Measurements from ENCODE around the gene ADAMTS4. TPM values are rescaled to one million over a fixed set of nuclear protein-coding genes. Genes with fewer than 3 reads are reported as not detected.

The ADAMTS4 gene
- total and polyA plus RNA-seq, 9 of the 15 experiments (the other 6 are each of a cell fraction or from before 2014, with no cell fraction given) = 0.07 to 3.7 (median 0.41) TPM

- TF ChIP-seq HDAC2 (IDR thresholded peaks at IDR 0.05) = peak; percentile 90
- TF ChIP-seq HSF4 (CRISPR knock-in tag; IDR thresholded peaks at IDR 0.05; ENCODE audit: borderline replicate concordance) = no peak
- peak; percentile 78 for TF ChIP-seq FOSL1 (tag; conservative IDR thresholded peaks at IDR 0.05)
- no peak for TF ChIP-seq IRF1 (CRISPR knock-in tag; IDR thresholded peaks at IDR 0.05; ENCODE audit: borderline replicate concordance)
- 0 out of 2 replicates have a peak, but pooled peaks have one; percentile 60 for TF ChIP-seq ZNF431 (CRISPR knock-in tag; IDR thresholded peaks at IDR 0.05)
- TF ChIP-seq JUND (IDR thresholded peaks at IDR 0.05; ENCODE audit: borderline replicate concordance, low read depth, low read length) = peak; percentile 49; the same call in 1 of the 2 replicates
- no peak; the same call in 2 of the 3 replicates for TF ChIP-seq JUND (tag; IDR thresholded peaks at IDR 0.05; ENCODE audit: borderline replicate concordance, low read depth, low read length)
- peak; percentile 13; the same call in 1 of the 2 replicates for TF ChIP-seq ZNF644 (tag; IDR thresholded peaks at IDR 0.05; ENCODE audit: low read depth)
- TF ChIP-seq TAF9B (IDR thresholded peaks at IDR 0.05; ENCODE audit: partially characterized antibody) = peak; percentile 93
- TF ChIP-seq ZNF134 (CRISPR knock-in tag; conservative IDR thresholded peaks at IDR 0.05) = peak; percentile 90
- no peak for TF ChIP-seq ZNF184 (CRISPR knock-in tag; IDR thresholded peaks at IDR 0.05)
- no peak for TF ChIP-seq ZNF449 (CRISPR knock-in tag; IDR thresholded peaks at IDR 0.05)
- TF ChIP-seq ZNF766 (CRISPR knock-in tag; conservative IDR thresholded peaks at IDR 0.05) = peak; percentile 86; the same call in 1 of the 2 replicates
- TF ChIP-seq MXI1 (IDR thresholded peaks at IDR 0.05; ENCODE audit: low read depth, low read length) = no peak
- no peak for TF ChIP-seq GTF2A2 (tag; IDR thresholded peaks at IDR 0.05)
- TF ChIP-seq ZBTB8A (IDR thresholded peaks at IDR 0.05; ENCODE audit: partially characterized antibody) = no peak
- no peak for TF ChIP-seq STAT6 (CRISPR knock-in tag; IDR thresholded peaks at IDR 0.05)
- TF ChIP-seq ELF2 (CRISPR knock-in tag; IDR thresholded peaks at IDR 0.05) = no peak
- no peak for TF ChIP-seq FUS (optimal IDR thresholded peaks at IDR 0.05; ENCODE audit: low read depth, low read length)
- no peak for TF ChIP-seq ZNF217 (CRISPR knock-in tag; IDR thresholded peaks at IDR 0.05)
- peak in 1 of 2 experiments; percentile 36; a peak in 1 of 4 replicates for TF ChIP-seq FOXA3 (CRISPR knock-in tag; conservative IDR thresholded peaks at IDR 0.05 in 1 of 2, IDR thresholded peaks at IDR 0.05 in 1 of 2)
- TF ChIP-seq ZNF165 (CRISPR knock-in tag; IDR thresholded peaks at IDR 0.05; ENCODE audit: borderline replicate concordance) = no peak
Measured at GRCh38 chr1:161177112-161177935, 21.5 kb downstream of the ADAMTS4 start, which contains the start of gene B4GALT3 (continued).
